GM18951 (cell line): ENCODE results near the gene ANKMY2.

Experiments
- POLR2A ChIP-seq: IDR thresholded peaks from 4 replicates; pipeline ENCODE4 v1.6.1; 2011; ENCODE audit warnings: mild to moderate bottlenecking; ENCODE audit not compliant: insufficient read length, insufficient read depth; ENCODE audit errors: extremely low read depth
- in situ Hi-C: fragments of 300-500 bp; cut with MboI; formaldehyde crosslinking; loops from one replicate; pipeline ENCODE4 v1.12.0; 2022; ENCODE audit warnings: low sequenced_read_pairs, mixed read lengths, inconsistent platforms; ENCODE audit not compliant: unreplicated experiment

Gene ANKMY2

DNA sequence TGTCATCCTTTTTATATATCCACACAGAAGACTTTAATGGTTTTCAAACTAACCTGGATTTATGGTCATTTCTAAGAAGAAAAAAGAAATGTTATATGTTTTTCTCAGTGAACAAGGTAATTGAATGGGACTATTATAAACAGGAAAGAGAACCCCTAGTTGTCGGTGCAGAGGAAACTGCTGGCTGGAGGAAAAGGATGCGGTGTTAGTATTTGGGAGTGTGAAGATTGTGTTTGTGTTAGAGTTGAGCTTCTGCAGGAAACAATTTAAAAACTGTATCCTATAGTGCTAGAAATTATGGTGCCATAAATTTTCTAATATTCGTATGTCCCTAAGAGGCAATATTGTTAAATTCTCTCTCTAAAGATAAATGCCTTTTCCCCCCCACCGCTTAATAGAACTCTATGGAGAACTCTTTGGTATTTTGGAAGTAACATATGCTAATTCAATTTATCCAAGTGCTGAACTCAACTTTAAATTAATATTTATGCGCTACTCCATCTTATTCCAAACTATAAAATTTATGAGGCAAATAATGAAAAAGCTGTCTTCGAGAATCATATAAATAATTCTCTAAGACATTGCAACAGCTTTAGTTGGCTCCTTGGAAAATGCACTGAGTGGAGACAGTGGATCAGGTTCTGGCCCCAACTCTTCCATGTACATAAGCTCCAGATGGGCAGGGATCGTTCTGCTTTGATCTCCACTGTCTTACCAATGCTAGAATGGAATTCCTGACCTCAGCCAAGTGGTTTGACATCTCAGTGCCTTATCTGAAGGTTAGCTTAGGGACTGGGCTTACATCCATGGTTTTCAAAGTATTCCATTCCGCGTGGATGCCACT is 6.1 kb upstream of the ANKMY2 start:
- no peak for TF ChIP-seq POLR2A
- in situ Hi-C loops: no loop called here

DNA sequence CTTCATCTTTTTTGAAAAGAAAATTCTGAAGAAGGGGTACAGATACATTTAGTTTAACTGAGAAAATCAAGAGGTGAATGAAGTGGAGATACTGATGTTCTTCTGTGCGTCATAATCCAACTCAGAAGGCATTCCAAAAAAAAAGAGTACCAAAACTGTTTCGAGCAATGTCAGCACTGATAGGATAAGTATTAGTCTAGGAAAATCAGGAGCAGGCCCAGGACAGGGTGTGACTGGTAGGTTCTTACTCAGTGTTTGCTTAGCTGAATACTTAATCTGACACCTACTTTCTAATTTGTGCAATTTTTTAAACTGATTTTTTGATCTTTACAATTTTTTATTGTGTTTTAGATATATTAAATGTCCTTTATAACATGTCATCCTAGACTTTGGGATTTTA is 4.7 kb upstream of the ANKMY2 start:
- no peak for TF ChIP-seq POLR2A
- in situ Hi-C loops: no loop called here

- in situ Hi-C loops: no loop called here
- TF ChIP-seq POLR2A: no peak
These were observed 3.6 kb upstream of the ANKMY2 start for GRCh38 chr7:16649196-16649595.

DNA sequence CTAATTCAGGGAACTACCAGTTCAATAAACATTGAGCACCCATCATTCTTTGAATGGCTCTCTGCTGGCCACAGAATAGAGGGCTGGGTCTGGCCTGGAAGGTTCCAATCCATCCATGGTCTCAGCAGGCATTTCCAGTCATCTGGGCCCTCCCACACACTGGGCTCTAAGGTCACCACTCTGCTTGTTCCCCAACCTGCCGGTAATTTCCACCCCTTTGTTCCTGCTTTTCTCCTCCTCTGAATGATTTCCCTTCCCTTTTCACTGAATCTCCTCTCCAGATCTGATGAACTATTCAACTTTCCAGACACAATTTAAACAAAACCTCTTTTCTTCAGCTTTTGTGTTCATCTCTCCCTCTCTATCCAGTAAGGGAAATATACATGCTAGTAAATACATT is 3.0 kb upstream of the ANKMY2 start:
- no peak for TF ChIP-seq POLR2A
- in situ Hi-C loops: no loop called here

DNA sequence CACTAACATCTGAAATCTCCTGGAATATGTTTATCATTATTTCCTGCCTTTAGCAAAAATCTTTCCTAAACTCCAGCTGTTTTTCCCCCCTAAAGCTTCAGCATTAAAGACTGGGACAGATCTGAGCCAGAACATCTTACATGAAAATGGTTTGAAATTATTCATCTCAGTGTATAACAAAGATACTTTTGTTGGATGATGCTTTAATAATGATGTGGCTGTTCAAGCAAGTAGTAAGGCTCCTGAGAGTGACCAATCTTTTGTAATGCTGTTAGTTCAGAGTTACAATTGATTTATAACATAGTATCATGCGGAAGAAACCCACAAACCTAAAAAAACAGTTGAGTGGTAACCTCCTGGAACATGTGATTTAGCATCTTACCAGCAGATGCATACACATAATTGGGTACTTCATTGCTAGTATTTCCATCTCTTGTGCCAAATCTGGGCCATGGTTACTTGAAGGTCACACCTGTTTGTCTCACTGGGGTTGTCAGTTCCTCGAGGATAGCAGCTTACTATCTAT is 1.9 kb upstream of the ANKMY2 start:
- no peak for TF ChIP-seq POLR2A

GRCh38 chr7:16646472-16647072 is 1.0 kb upstream of the ANKMY2 start:
- no peak for TF ChIP-seq POLR2A
- in situ Hi-C loops: no loop called here

More for the DNA sequence above, 1.9 kb upstream of the ANKMY2 start:
- in situ Hi-C loops: no loop called here

DNA sequence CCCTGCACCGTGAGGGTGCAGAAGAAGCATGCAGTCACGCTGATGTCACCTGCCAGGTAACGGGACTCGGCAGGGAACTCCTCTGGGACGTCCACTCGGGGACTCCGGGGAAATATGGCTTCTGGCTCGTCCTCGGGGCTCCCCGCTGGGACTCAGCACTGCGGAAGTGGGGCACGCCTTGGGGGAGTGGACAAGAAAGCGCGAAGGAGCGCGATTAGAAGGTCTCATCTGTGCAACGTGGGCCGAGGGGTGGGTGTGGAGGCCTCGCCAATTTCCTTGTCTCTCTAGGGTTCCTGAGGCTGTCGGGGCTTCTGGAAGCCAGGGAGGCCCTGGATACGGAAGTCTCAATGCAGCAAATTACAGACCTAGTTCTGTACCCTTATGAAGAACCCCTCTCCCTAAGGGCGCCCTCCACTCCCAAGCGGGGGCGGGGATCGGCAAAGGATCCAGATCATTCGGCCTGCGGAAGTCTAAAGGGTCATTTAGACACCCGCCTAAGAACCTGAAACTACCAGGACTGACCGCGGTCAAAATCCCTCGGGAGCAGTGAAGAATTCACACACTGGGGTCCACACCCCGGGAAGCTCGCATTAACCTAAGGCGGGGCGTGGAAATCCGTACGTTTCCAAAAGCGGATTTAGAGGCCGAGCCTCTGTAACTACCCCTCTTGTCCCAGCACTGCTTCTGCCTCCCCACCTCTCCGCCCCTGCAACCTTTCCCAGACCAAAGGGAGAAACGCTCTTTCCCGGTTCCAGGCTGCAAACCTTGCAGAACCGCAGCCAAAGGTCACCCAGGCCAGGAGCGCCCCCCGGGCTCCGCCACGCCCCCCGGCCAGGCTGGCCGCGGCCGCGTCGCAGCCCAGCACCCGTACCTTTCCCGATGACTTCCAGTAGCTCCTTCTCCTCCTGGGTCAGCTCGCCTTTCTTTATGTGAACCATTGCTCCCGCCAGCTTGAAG is 640 bp downstream of the ANKMY2 start:
- in situ Hi-C loops: no loop called here
- no peak for TF ChIP-seq POLR2A

DNA sequence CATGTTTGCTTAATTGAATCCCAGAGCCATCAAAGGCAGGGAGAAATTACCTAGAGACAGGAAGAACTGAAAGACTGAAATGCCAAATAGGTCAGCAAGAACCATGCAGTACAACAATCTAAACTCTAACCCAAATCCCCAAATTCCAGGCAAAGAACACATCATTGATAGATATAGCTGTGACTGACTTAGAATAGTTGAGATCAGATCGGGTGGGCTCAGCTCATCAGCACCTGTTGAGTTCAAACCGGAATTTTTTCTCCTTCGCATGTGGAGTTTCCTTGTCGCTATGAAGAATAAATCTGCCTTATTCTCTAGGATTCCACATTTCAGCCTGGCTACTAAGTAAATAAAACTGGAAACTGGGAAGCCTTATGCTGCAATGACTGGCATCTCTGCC is 1.4 kb downstream of the ANKMY2 start:
- TF ChIP-seq POLR2A: no peak
- in situ Hi-C loops: no loop called here

- TF ChIP-seq POLR2A: no peak
- in situ Hi-C loops: no loop called here
These were observed 7.0 kb downstream of the ANKMY2 start for GRCh38 chr7:16638282-16639280.

DNA sequence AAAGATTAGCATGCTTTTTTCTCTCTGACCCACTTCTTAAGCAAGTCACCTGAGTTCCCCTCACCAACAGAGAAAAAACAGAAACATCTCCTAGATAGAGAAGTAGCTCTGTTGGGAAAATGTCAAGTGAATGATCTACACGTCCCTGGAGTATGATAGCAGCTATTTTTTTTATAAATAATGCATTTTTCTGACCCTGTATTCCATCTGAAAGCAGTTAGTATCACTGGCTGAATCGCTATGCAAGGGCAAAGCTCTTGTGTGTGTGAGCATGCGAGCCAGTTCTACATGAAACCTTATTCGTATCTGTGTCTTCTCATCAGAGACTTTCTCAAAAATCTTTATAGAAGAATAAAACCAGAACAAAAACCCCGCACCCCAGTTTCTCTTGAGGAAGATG is 8.2 kb downstream of the ANKMY2 start:
- TF ChIP-seq POLR2A: no peak
- in situ Hi-C loops: no loop called here

DNA sequence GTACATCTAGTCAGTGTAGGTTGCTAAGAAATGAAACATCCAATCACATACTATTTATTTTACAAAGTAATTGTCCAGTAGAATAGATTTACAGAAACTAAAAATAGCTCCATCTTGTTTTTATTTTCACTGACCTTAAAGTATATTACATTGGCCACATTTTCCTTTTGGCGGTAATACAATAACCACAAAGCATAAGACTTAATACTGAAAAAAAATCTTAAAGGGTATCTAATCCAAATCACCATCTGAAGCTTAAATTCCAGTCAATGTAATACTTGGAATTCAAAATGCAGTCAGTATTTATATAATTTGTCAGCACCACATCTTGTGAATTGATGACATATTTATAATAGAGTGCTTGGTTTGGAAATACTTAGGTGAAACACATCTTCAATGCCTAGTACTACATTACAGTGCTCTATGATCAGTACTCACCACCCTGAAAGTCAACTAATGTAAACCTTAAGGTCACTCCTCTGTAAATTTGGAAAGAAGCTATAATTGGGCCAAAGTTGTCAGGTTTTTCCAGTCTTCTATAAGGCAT is 8.9 kb downstream of the ANKMY2 start:
- in situ Hi-C loops: no loop called here
- no peak for TF ChIP-seq POLR2A
